ENCODE measurements around the gene JAML.

DNA sequence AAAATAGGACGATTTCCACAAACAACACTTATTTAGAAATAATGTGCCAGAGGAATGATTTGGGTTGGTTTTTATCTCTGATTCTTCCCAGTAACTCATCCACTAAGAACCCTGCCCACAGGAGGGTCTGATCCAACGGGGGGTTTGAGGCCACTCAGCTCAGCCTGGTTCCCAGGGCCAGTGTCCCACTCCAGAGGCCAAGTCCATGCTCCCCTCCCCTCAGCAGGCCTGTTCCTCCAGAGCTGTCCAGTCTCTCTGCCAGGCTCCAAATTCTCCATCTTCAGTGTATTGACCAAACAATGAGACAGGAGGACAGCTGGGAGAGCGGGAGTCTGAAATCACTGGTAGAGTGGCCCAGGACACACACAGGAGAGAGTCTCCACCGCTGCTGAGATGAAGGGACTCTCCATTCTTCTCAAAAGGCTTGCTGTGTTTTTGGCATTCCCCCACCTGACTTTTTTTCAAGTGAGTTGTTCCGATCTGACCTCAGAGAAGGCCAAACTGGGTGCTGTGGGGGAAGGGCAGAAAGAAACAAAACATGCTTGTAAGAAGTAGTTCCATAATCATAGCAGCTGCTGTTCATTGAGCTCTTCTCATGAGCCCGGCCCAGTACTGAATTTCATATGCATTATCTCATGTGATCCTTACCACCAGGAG lies 30.8 kb downstream of the JAML start:
- no peak for TF ChIP-seq GATA2 (IDR thresholded peaks at IDR 0.05; ENCODE audit: low read depth, low read length)
- TF ChIP-seq GATA3 (IDR thresholded peaks at IDR 0.05; ENCODE audit: low read depth, low read length): no peak

All from SH-SY5Y (cell line).